K562 (cell line): ENCODE results near the gene CDYL. TPM values are rescaled to one million over a fixed set of nuclear protein-coding genes. Genes with fewer than 3 reads are reported as not detected.
A peak's percentile ranks its signal among the peaks of the same experiment; 100 is the strongest.

Source experiments
- ATAC-seq: fragments of 200-7000 bp; cut with Tn5 transposase; 3 replicates; pipeline ENCODE4 v1.9.1; 2020; ENCODE audit warnings: moderate library complexity
- BruUV-seq: library from RNA; stranded (reverse); fragments of 400-500 nt; replicated peaks from 2 replicates; lab custom pipeline; 2021; lab: Mats Ljungman, UMichigan
- CTCF ChIA-PET: fragments of 300-600 bp; formaldehyde crosslinking; extraction: SDS; loops from one replicate; lab custom pipeline; 2021; ENCODE audit warnings: low intra/inter-chr PET ratio; lab: Yijun Ruan, JAX
- POLR2A ChIA-PET: fragments of 300-600, 350-650 bp; sonication (Branson Sonifier 250); formaldehyde crosslinking; extraction: SDS; loops from one replicate; lab custom pipeline; 2021; ENCODE audit warnings: antibody characterized with exemption, inconsistent platforms; lab: Yijun Ruan, JAX
- DNase-seq, 4 experiments: peaks; one replicate each; pipeline versions ENCODE4 v3.0.0 to v3.0.0-alpha.2; 2011 to 2018; ENCODE audit warnings: low spot score in 3 of 4, mixed read lengths in 3 of 4; ENCODE audit errors: extremely low read depth in 1 of 4
- FAIRE-seq: peaks from 2 replicates; lab custom pipeline; 2011; peaks lifted over from hg19 to GRCh38; lab: Jason Lieb, UNC
- H2AFZ ChIP-seq: 2 replicates; pipeline ENCODE4 v1.6.0; 2011; ENCODE audit warnings: low read depth, low read length, control low read depth, inconsistent platforms
- H3K27ac ChIP-seq: fragments of 200-600 bp; 3 replicates; pipeline ENCODE4 v1.8.0; 2011; ENCODE audit warnings: low read depth, mild to moderate bottlenecking, control low read depth, inconsistent platforms, low read length, moderate library complexity, mixed read lengths; ENCODE audit errors: extremely low read depth
- H3K27me3 ChIP-seq, 2 experiments: fragments of 300-600 bp in 1 of 2; 2 replicates in 1 of 2; 3 replicates in 1 of 2; pipeline versions ENCODE4 v1.6.0 to v1.8.0; 2011; ENCODE audit warnings: inconsistent platforms in 2 of 2, low read length in 2 of 2, mild to moderate bottlenecking in 1 of 2, mixed read lengths in 1 of 2, moderate library complexity in 1 of 2; ENCODE audit not compliant: control insufficient read depth in 2 of 2, insufficient read depth in 2 of 2
- H3K36me3 ChIP-seq: fragments of 300-600 bp; 3 replicates; pipeline ENCODE4 v1.8.0; 2011; ENCODE audit warnings: mild to moderate bottlenecking, low read length, inconsistent platforms; ENCODE audit not compliant: control insufficient read depth, insufficient read depth
- H3K4me1 ChIP-seq, 2 experiments: fragments of 200-600 bp in 1 of 2; replicated peaks in 1 of 2; 2 replicates in 1 of 2; 3 replicates in 1 of 2; pipeline versions ENCODE4 v1.5.1 to v1.8.0; 2011; ENCODE audit warnings: inconsistent platforms in 2 of 2, low read length in 2 of 2, mild to moderate bottlenecking in 1 of 2, mixed read lengths in 1 of 2, moderate library complexity in 1 of 2; ENCODE audit not compliant: control insufficient read depth in 2 of 2, insufficient read depth in 2 of 2
- H3K4me2 ChIP-seq: 2 replicates; pipeline ENCODE4 v1.6.1; 2011; ENCODE audit warnings: low read length, control low read depth, inconsistent platforms, mixed read lengths; ENCODE audit not compliant: insufficient read depth
- H3K4me3 ChIP-seq: fragments of 200-600 bp; sonication (generic), shearing (Covaris generic); 2 replicates; pipeline ENCODE4 v1.5.1; 2016; ENCODE audit warnings: control low read depth, inconsistent platforms
- H3K79me2 ChIP-seq: fragments of 200-600 bp; 3 replicates; pipeline ENCODE4 v1.8.0; 2011; ENCODE audit warnings: low read length, inconsistent platforms; ENCODE audit not compliant: control insufficient read depth, insufficient read depth
- H3K9ac ChIP-seq, 2 experiments: 2 replicates each; pipeline versions ENCODE4 v1.6.0 to v1.6.1; 2011; ENCODE audit warnings: low read depth in 2 of 2, low read length in 2 of 2, control low read depth in 1 of 2, inconsistent platforms in 1 of 2, mild to moderate bottlenecking in 1 of 2, mixed read lengths in 1 of 2; ENCODE audit not compliant: insufficient read depth in 1 of 2
- H3K9me1 ChIP-seq: one replicate; pipeline ENCODE4 v1.6.0; 2011; ENCODE audit warnings: inconsistent platforms, mild to moderate bottlenecking, low read length, moderate library complexity; ENCODE audit not compliant: control insufficient read depth, insufficient read depth
- H3K9me3 ChIP-seq: replicated peaks from 2 replicates; pipeline ENCODE4 v1.5.1; 2011; ENCODE audit warnings: low read depth, low read length, inconsistent platforms; ENCODE audit not compliant: control insufficient read depth, insufficient read depth
- H4K20me1 ChIP-seq: replicated peaks from 2 replicates; pipeline ENCODE4 v1.6.1; 2011; ENCODE audit warnings: low read length, inconsistent platforms, mixed read lengths; ENCODE audit not compliant: control insufficient read depth, insufficient read depth
- ARID1B ChIP-seq: fragments of 450-650 bp; IDR thresholded peaks from 2 replicates; pipeline ENCODE4 v1.6.1; 2016; ENCODE audit warnings: antibody characterized with exemption, mild to moderate bottlenecking, inconsistent platforms
- CBX3 ChIP-seq, 2 experiments: IDR thresholded peaks; 1 replicate in 1 of 2; 2 replicates in 1 of 2; pipeline ENCODE4 v1.6.1; 2012; ENCODE audit warnings: inconsistent platforms in 2 of 2, low read length in 2 of 2, borderline replicate concordance in 1 of 2, control low read depth in 1 of 2
- CBX5 ChIP-seq: IDR thresholded peaks from 2 replicates; pipeline ENCODE4 v1.6.1; 2014; ENCODE audit warnings: low read depth, borderline replicate concordance
- MECOM ChIP-seq: fragments of 250-450 bp; sonication (Bioruptor Pico); IDR thresholded peaks from 2 replicates; pipeline ENCODE4 v1.8.0; 2022; ENCODE audit warnings: inconsistent platforms
- NFRKB ChIP-seq: fragments of 450-650 bp; IDR thresholded peaks from 2 replicates; pipeline ENCODE4 v1.6.1; 2016; ENCODE audit warnings: low read depth
- PBX2 ChIP-seq, 2 experiments: IDR thresholded peaks in 1 of 2; conservative IDR thresholded peaks in 1 of 2; 2 replicates each; pipeline ENCODE4 v1.6.1; 2016; ENCODE audit warnings: low read depth in 2 of 2, mild to moderate bottlenecking in 1 of 2, missing compliant biosample characterization in 1 of 2, missing genetic modification characterization in 1 of 2, moderate library complexity in 1 of 2
- SMARCE1 ChIP-seq: fragments of 450-650 bp; IDR thresholded peaks from 2 replicates; pipeline ENCODE4 v1.7.1; 2016; ENCODE audit warnings: mild to moderate bottlenecking
- SPI1 ChIP-seq: IDR thresholded peaks from 2 replicates; pipeline ENCODE4 v1.6.1; 2011; ENCODE audit warnings: low read depth, low read length, control low read depth, borderline replicate concordance
- SREBF1 ChIP-seq: fragments of 150-350 bp; IDR thresholded peaks from 2 replicates; pipeline ENCODE4 v1.6.1; 2014; ENCODE audit warnings: antibody characterized with exemption, low read depth, low read length, borderline replicate concordance
- THRB ChIP-seq: fragments of 450-650 bp; formaldehyde crosslinking; conservative IDR thresholded peaks from 2 replicates; pipeline ENCODE4 v1.4.0; 2022; ENCODE audit warnings: mild to moderate bottlenecking, missing genetic modification characterization
- TRIM28 ChIP-seq: fragments of 450-650 bp; IDR thresholded peaks from 2 replicates; pipeline ENCODE4 v1.6.1; 2017
- YY1 ChIP-seq, 3 experiments: IDR thresholded peaks; 2 replicates each; pipeline ENCODE4 v1.6.1; 2011; ENCODE audit warnings: low read length in 2 of 3, mild to moderate bottlenecking in 2 of 3, moderate library complexity in 2 of 3, borderline replicate concordance in 1 of 3, control low read depth in 1 of 3, low read depth in 1 of 3; ENCODE audit not compliant: insufficient read depth in 3 of 3, insufficient replicate concordance in 2 of 3, control insufficient read depth in 1 of 3, insufficient read length in 1 of 3; ENCODE audit errors: extremely low read depth in 1 of 3
- ZFP1 ChIP-seq: fragments of 450-650 bp; formaldehyde crosslinking; IDR thresholded peaks from 2 replicates; pipeline ENCODE4 v1.4.0; 2020; ENCODE audit warnings: mild to moderate bottlenecking, mixed read lengths
- ZNF280A ChIP-seq: fragments of 450-650 bp; IDR thresholded peaks from 2 replicates; pipeline ENCODE4 v1.6.1; 2018; ENCODE audit warnings: mild to moderate bottlenecking, low read depth; ENCODE audit not compliant: partially characterized antibody
- ZNF324 ChIP-seq: fragments of 250-450 bp; sonication (Bioruptor Pico); IDR thresholded peaks from 2 replicates; pipeline ENCODE4 v1.4.0; 2020; ENCODE audit warnings: mild to moderate bottlenecking
- WGBS: fragments of 100-300 bp; shearing (Covaris generic); methylation state at CpG from one replicate; pipeline ENCODE4 v1.1.6; 2016; ENCODE audit warnings: low coverage, mixed read lengths; ENCODE audit not compliant: insufficient coverage; ENCODE audit errors: missing lambda C conversion rate; 5-methylcytosine and 5-hydroxymethylcytosine counted together
- in situ Hi-C: fragments of 300-500 bp; cut with MboI; formaldehyde crosslinking; loops from 4 replicates; pipeline ENCODE4 v1.15.0; 2018; ENCODE audit warnings: inconsistent platforms, mixed read lengths
- intact Hi-C: fragments of 100-400 bp; cut with micrococcal nuclease; formaldehyde crosslinking; loops from 2 replicates; pipeline ENCODE4 v1.14.2; 2022
- polyA plus RNA-seq, 8 experiments: library from polyadenylated mRNA; depleted of rRNA in 4 of 8; stranded (reverse) in 5 of 8; unstranded in 3 of 8; fragments of >200 nt; fragmentation: Nextera tagmentation in 2 of 8; fragmentation: Illumina TruSeq in 1 of 8; extraction: Ambion mirVana in 2 of 8; extraction: Trizol in 1 of 8; gene quantifications; 2 replicates each; pipeline versions ENCODE4 v1.2.1 to v1.2.3, GENCODE V29; 2011 to 2014; ENCODE audit warnings: inconsistent platforms in 1 of 8, missing spikeins in 1 of 8
- total RNA-seq, 7 experiments: library from RNA; depleted of rRNA in 6 of 7; stranded (reverse); fragments of >200 nt in 6 of 7; fragmentation: Illumina TruSeq in 2 of 7; extraction: Trizol in 2 of 7; gene quantifications; 2 replicates each; pipeline versions ENCODE4 v1.2.1 to v1.2.3, GENCODE V29; 2011 to 2021; ENCODE audit warnings: low replicate concordance in 1 of 7

CDYL gene
- total and polyA plus RNA-seq, 9 of the 15 experiments (the other 6 are each of a cell fraction or from before 2014, with no cell fraction given), result 8.1 to 45.8 (median 40.8) TPM

GRCh38 chr6:4977468-4977867 is 201.3 kb downstream of the CDYL start (continued):
- peak; percentile 28; the same call in 1 of the 2 replicates for TF ChIP-seq SMARCE1
- TF ChIP-seq ARID1B, result peak; percentile 40; the same call in 1 of the 2 replicates
- peak; percentile 86 for TF ChIP-seq SPI1
- no peak for TF ChIP-seq ZFP1
- no peak for TF ChIP-seq THRB (CRISPR knock-in tag)

- Histone ChIP-seq H3K9me1 (no peaks in the 10 kb centered on the region), H2AFZ (no peak overlapping the region), H3K27me3 (no peaks in the 10 kb centered on the region), H3K27ac (no peak overlapping the region), H3K9me3 (peaks cover 11% of the 10 kb centered on the region), H4K20me1 (no peaks in the 10 kb centered on the region), H3K4me2 (no peak overlapping the region), H3K9ac (no peak overlapping the region), H3K36me3 (no peaks in the 10 kb centered on the region; the same call in 2 of the 3 replicates), H3K79me2 (no peaks in the 10 kb centered on the region), H3K4me3 (no peak overlapping the region), H3K4me1 (peaks cover 0 to 10% of the 10 kb centered on the region in 2 experiments; a peak in 2 of 5 replicates)
- intact Hi-C loops, result no loop called here
- in situ Hi-C loops, result no loop called here
- 12% methylated on average over 3 of the region's 3 CpGs for WGBS
- DNase-seq, result no peak
- BruUV-seq, result no TSS peak
- no peak for ATAC-seq
- ChIA-PET CTCF (no interaction called here), POLR2A (no interaction called here)
- FAIRE-seq, result no peak
- TF ChIP-seq PBX2 (CRISPR knock-in tag; IDR thresholded peaks at IDR 0.05; ENCODE audit: low read depth), result no peak
- 0 out of 2 replicates have a peak, but pooled peaks have one; percentile 15 for TF ChIP-seq PBX2 (tag; conservative IDR thresholded peaks at IDR 0.05; ENCODE audit: low read depth)
- TF ChIP-seq TRIM28, result peak; percentile 83
- peak; percentile 69 for TF ChIP-seq ZNF280A
- peak in 1 of 2 experiments; percentile 93; a peak in 2 of 3 replicates for TF ChIP-seq CBX3 (IDR thresholded peaks at IDR 0.05; ENCODE audit: borderline replicate concordance in 1 of 2, low read length in 2 of 2)
- TF ChIP-seq CBX5, result peak; percentile 88
- no peak for TF ChIP-seq NFRKB
- TF ChIP-seq ZNF324 (CRISPR knock-in tag), result peak; percentile 100
- TF ChIP-seq YY1 (IDR thresholded peaks at IDR 0.05; ENCODE audit: borderline replicate concordance in 1 of 3, control insufficient read depth in 1 of 3, extremely low read depth in 1 of 3, insufficient read depth in 3 of 3, insufficient read length in 1 of 3, insufficient replicate concordance in 2 of 3, low read depth in 1 of 3, low read length in 2 of 3), result no peak
- TF ChIP-seq SREBF1, result no peak
- no peak for TF ChIP-seq MECOM
Observed at GRCh38 chr6:4979426-4979825, 203.2 kb downstream of the CDYL start.
